Brain microvascular endothelial cell (primary cell): ENCODE measurements around the gene TMEM97.

Experiments used
- DNase-seq: peaks from one replicate; pipeline ENCODE4 v3.0.0-alpha.2; 2020
- H3K27ac ChIP-seq: fragments of 250-450 bp; sonication (Bioruptor Pico); 2 replicates; pipeline ENCODE4 v1.5.1; 2020; ENCODE audit warnings: mild to moderate bottlenecking, moderate library complexity
- H3K27me3 ChIP-seq: fragments of 250-450 bp; sonication (Bioruptor Pico); replicated peaks from 2 replicates; pipeline ENCODE4 v1.5.1; 2020; ENCODE audit warnings: mild to moderate bottlenecking
- H3K36me3 ChIP-seq: fragments of 250-450 bp; sonication (Bioruptor Pico); replicated peaks from 2 replicates; pipeline ENCODE4 v1.5.1; 2020; ENCODE audit warnings: mild to moderate bottlenecking
- H3K4me3 ChIP-seq: 2 replicates; pipeline ENCODE4 v1.5.1; 2011; ENCODE audit warnings: low read depth, mild to moderate bottlenecking, control low read depth, low read length, moderate library complexity
- CTCF ChIP-seq: IDR thresholded peaks from 2 replicates; pipeline ENCODE4 v1.5.1; 2011; ENCODE audit warnings: low read depth, mild to moderate bottlenecking, moderate library complexity, low read length, control low read depth, inconsistent platforms; ENCODE audit errors: missing control alignments
- in situ Hi-C: cut with HindIII; loops from 2 replicates; pipeline ENCODE4 v1.10.0; 2017; ENCODE audit warnings: low sequenced_read_pairs, low pct_ligation_motif_present

TMEM97 gene

GRCh38 chr17:28343491-28343932, 24.5 kb downstream of the TMEM97 start:
- in situ Hi-C loops, result no loop called here

GRCh38 chr17:28344011-28344410, 25.0 kb downstream of the TMEM97 start:
- DNase-seq, result no peak
- Histone ChIP-seq H3K27ac (no peak overlapping the region), H3K36me3 (peaks cover 72% of the 10 kb centered on the region), H3K4me3 (no peak overlapping the region), H3K27me3 (no peaks in the 10 kb centered on the region)
- in situ Hi-C loops, result no loop called here
- no peak for TF ChIP-seq CTCF

More at GRCh38 chr17:28343491-28343932, 24.5 kb downstream of the TMEM97 start:
- Histone ChIP-seq H3K27ac (no peak overlapping the region), H3K27me3 (no peaks in the 10 kb centered on the region), H3K36me3 (peaks cover 67% of the 10 kb centered on the region), H3K4me3 (no peak overlapping the region)
- no peak for TF ChIP-seq CTCF
- DNase-seq, result no peak

- in situ Hi-C loops, result no loop called here
- Histone ChIP-seq H3K27ac (no peak overlapping the region), H3K27me3 (no peaks in the 10 kb centered on the region), H3K4me3 (no peak overlapping the region), H3K36me3 (peaks cover 72% of the 10 kb centered on the region)
- TF ChIP-seq CTCF, result no peak
- no peak for DNase-seq
Measured at GRCh38 chr17:28344435-28344901, 25.5 kb downstream of the TMEM97 start.

GRCh38 chr17:28345419-28346198, 26.6 kb downstream of the TMEM97 start:
- in situ Hi-C loops, result no loop called here
- no peak overlapping the region for H3K4me3 ChIP-seq
- DNase-seq, result no peak
- H3K27me3 ChIP-seq, result no peaks in the 10 kb centered on the region
- H3K36me3 ChIP-seq, result peaks cover 71% of the 10 kb centered on the region
- no peak for TF ChIP-seq CTCF
- peak overlapping the region; percentile 64 for H3K27ac ChIP-seq

- Histone ChIP-seq H3K36me3 (peaks cover 72% of the 10 kb centered on the region), H3K27me3 (no peaks in the 10 kb centered on the region), H3K4me3 (no peak overlapping the region), H3K27ac (peak overlapping the region; percentile 64)
- in situ Hi-C loops, result no loop called here
- TF ChIP-seq CTCF, result no peak
- no peak for DNase-seq
Measured at GRCh38 chr17:28346199-28346580, 27.2 kb downstream of the TMEM97 start.

GRCh38 chr17:28346746-28347246, 27.8 kb downstream of the TMEM97 start:
- no peaks in the 10 kb centered on the region for H3K27me3 ChIP-seq
- no peak overlapping the region for H3K4me3 ChIP-seq
- peaks cover 72% of the 10 kb centered on the region for H3K36me3 ChIP-seq
- H3K27ac ChIP-seq, result peak overlapping the region; percentile 64
- in situ Hi-C loops, result no loop called here
- peak; percentile 53 for TF ChIP-seq CTCF
- no peak for DNase-seq
